ENCODE results near the gene DOHH.

Gene DOHH

GRCh38 chr19:3482507-3483225 is 17.8 kb downstream of the DOHH start:
- H3K36me3 ChIP-seq (ENCODE audit: control insufficient read depth, insufficient read depth, low read length), result no peaks in the 10 kb centered on the region
- 92% methylated on average over 37 to 44 of the region's 49 CpGs for WGBS, 2 experiments (ENCODE audit: insufficient coverage in 2 of 2)
- H3K9me3 ChIP-seq (ENCODE audit: control insufficient read depth, low read length), result no peaks in the 10 kb centered on the region
- H3K4me3 ChIP-seq (ENCODE audit: extremely low read depth, insufficient read depth, low read length, poor library complexity, severe bottlenecking), result no peak overlapping the region
- H3K27ac ChIP-seq (ENCODE audit: low read depth, low read length, severe bottlenecking), result no peak overlapping the region
- H3K4me1 ChIP-seq (ENCODE audit: control insufficient read depth, insufficient read depth, low read length, poor library complexity, severe bottlenecking), result no peaks in the 10 kb centered on the region

GRCh38 chr19:3481241-3482090 is 19.0 kb downstream of the DOHH start:
- Histone ChIP-seq H3K9me3 (ENCODE audit: control insufficient read depth, low read length) (no peaks in the 10 kb centered on the region), H3K4me3 (ENCODE audit: extremely low read depth, insufficient read depth, low read length, poor library complexity, severe bottlenecking) (no peak overlapping the region), H3K4me1 (ENCODE audit: control insufficient read depth, insufficient read depth, low read length, poor library complexity, severe bottlenecking) (no peaks in the 10 kb centered on the region), H3K27ac (ENCODE audit: low read depth, low read length, severe bottlenecking) (no peak overlapping the region), H3K36me3 (ENCODE audit: control insufficient read depth, insufficient read depth, low read length) (no peaks in the 10 kb centered on the region)
- 64 to 68% methylated on average over 36 to 38 of the region's 38 CpGs for WGBS, 2 experiments (ENCODE audit: insufficient coverage in 2 of 2)

- WGBS, 2 experiments (ENCODE audit: insufficient coverage in 2 of 2), result 77 to 81% methylated on average over 22 to 24 of the region's 27 CpGs
- no peaks in the 10 kb centered on the region for H3K36me3 ChIP-seq (ENCODE audit: control insufficient read depth, insufficient read depth, low read length)
- no peak within 1 kb of the TSS for H3K4me3 ChIP-seq (ENCODE audit: extremely low read depth, insufficient read depth, low read length, poor library complexity, severe bottlenecking)
- H3K27ac ChIP-seq (ENCODE audit: low read depth, low read length, severe bottlenecking), result no peak within 1 kb of the TSS
- no peaks in the 10 kb centered on the region for H3K4me1 ChIP-seq (ENCODE audit: control insufficient read depth, insufficient read depth, low read length, poor library complexity, severe bottlenecking)
- no peaks in the 10 kb centered on the region for H3K9me3 ChIP-seq (ENCODE audit: control insufficient read depth, low read length)
Observed at GRCh38 chr19:3480383-3481091, 19.9 kb downstream of the DOHH start, which contains the start of gene SMIM24. SMIM24 (minus strand) TSS chr19:3480525; CDS start chr19:3480463, 62 bp downstream.

GRCh38 chr19:3479834-3480215 is 20.6 kb downstream of the DOHH start:
- Histone ChIP-seq H3K27ac (ENCODE audit: low read depth, low read length, severe bottlenecking) (no peak overlapping the region), H3K4me1 (ENCODE audit: control insufficient read depth, insufficient read depth, low read length, poor library complexity, severe bottlenecking) (no peaks in the 10 kb centered on the region), H3K36me3 (ENCODE audit: control insufficient read depth, insufficient read depth, low read length) (no peaks in the 10 kb centered on the region), H3K4me3 (ENCODE audit: extremely low read depth, insufficient read depth, low read length, poor library complexity, severe bottlenecking) (no peak overlapping the region), H3K9me3 (ENCODE audit: control insufficient read depth, low read length) (no peaks in the 10 kb centered on the region)
- WGBS, 2 experiments (ENCODE audit: insufficient coverage in 2 of 2), result 85 to 86% methylated on average over 7 of the region's 9 CpGs

- WGBS, 2 experiments (ENCODE audit: insufficient coverage in 2 of 2), result 69 to 73% methylated on average over 7 of the region's 7 CpGs
- Histone ChIP-seq H3K4me3 (ENCODE audit: extremely low read depth, insufficient read depth, low read length, poor library complexity, severe bottlenecking) (no peak overlapping the region), H3K9me3 (ENCODE audit: control insufficient read depth, low read length) (no peaks in the 10 kb centered on the region), H3K4me1 (ENCODE audit: control insufficient read depth, insufficient read depth, low read length, poor library complexity, severe bottlenecking) (no peaks in the 10 kb centered on the region), H3K36me3 (ENCODE audit: control insufficient read depth, insufficient read depth, low read length) (no peaks in the 10 kb centered on the region), H3K27ac (ENCODE audit: low read depth, low read length, severe bottlenecking) (no peak overlapping the region)
Observed at GRCh38 chr19:3479177-3479833, 21.2 kb downstream of the DOHH start.

GRCh38 chr19:3478409-3479176 is 21.9 kb downstream of the DOHH start:
- no peaks in the 10 kb centered on the region for H3K36me3 ChIP-seq (ENCODE audit: control insufficient read depth, insufficient read depth, low read length)
- 53 to 61% methylated on average over 11 to 12 of the region's 27 CpGs for WGBS, 2 experiments (ENCODE audit: insufficient coverage in 2 of 2)
- H3K4me1 ChIP-seq (ENCODE audit: control insufficient read depth, insufficient read depth, low read length, poor library complexity, severe bottlenecking), result no peaks in the 10 kb centered on the region
- no peaks in the 10 kb centered on the region for H3K9me3 ChIP-seq (ENCODE audit: control insufficient read depth, low read length)
- no peak overlapping the region for H3K4me3 ChIP-seq (ENCODE audit: extremely low read depth, insufficient read depth, low read length, poor library complexity, severe bottlenecking)
- no peak overlapping the region for H3K27ac ChIP-seq (ENCODE audit: low read depth, low read length, severe bottlenecking)

GRCh38 chr19:3477951-3478350 is 22.5 kb downstream of the DOHH start:
- Histone ChIP-seq H3K36me3 (ENCODE audit: control insufficient read depth, insufficient read depth, low read length) (no peaks in the 10 kb centered on the region), H3K9me3 (ENCODE audit: control insufficient read depth, low read length) (no peaks in the 10 kb centered on the region), H3K4me3 (ENCODE audit: extremely low read depth, insufficient read depth, low read length, poor library complexity, severe bottlenecking) (no peak overlapping the region), H3K4me1 (ENCODE audit: control insufficient read depth, insufficient read depth, low read length, poor library complexity, severe bottlenecking) (no peaks in the 10 kb centered on the region), H3K27ac (ENCODE audit: low read depth, low read length, severe bottlenecking) (no peak overlapping the region)
- 94 to 100% methylated on average over 1 to 2 of the region's 2 CpGs for WGBS, 2 experiments (ENCODE audit: insufficient coverage in 2 of 2)

GRCh38 chr19:3477506-3477905 is 23.0 kb downstream of the DOHH start:
- H3K27ac ChIP-seq (ENCODE audit: low read depth, low read length, severe bottlenecking), result no peak overlapping the region
- no peaks in the 10 kb centered on the region for H3K36me3 ChIP-seq (ENCODE audit: control insufficient read depth, insufficient read depth, low read length)
- no peak overlapping the region for H3K4me3 ChIP-seq (ENCODE audit: extremely low read depth, insufficient read depth, low read length, poor library complexity, severe bottlenecking)
- no peaks in the 10 kb centered on the region for H3K9me3 ChIP-seq (ENCODE audit: control insufficient read depth, low read length)
- no peaks in the 10 kb centered on the region for H3K4me1 ChIP-seq (ENCODE audit: control insufficient read depth, insufficient read depth, low read length, poor library complexity, severe bottlenecking)

GRCh38 chr19:3476830-3477229 is 23.6 kb downstream of the DOHH start:
- Histone ChIP-seq H3K4me3 (ENCODE audit: extremely low read depth, insufficient read depth, low read length, poor library complexity, severe bottlenecking) (no peak overlapping the region), H3K9me3 (ENCODE audit: control insufficient read depth, low read length) (no peaks in the 10 kb centered on the region), H3K27ac (ENCODE audit: low read depth, low read length, severe bottlenecking) (no peak overlapping the region), H3K36me3 (ENCODE audit: control insufficient read depth, insufficient read depth, low read length) (no peaks in the 10 kb centered on the region), H3K4me1 (ENCODE audit: control insufficient read depth, insufficient read depth, low read length, poor library complexity, severe bottlenecking) (no peaks in the 10 kb centered on the region)
- 70% methylated on average over 2 of the region's 2 CpGs; no CpG with 5 or more reads in 1 of the 2 experiments for WGBS, 2 experiments (ENCODE audit: insufficient coverage in 2 of 2)

- Histone ChIP-seq H3K4me1 (ENCODE audit: control insufficient read depth, insufficient read depth, low read length, poor library complexity, severe bottlenecking) (no peaks in the 10 kb centered on the region), H3K27ac (ENCODE audit: low read depth, low read length, severe bottlenecking) (no peak overlapping the region), H3K9me3 (ENCODE audit: control insufficient read depth, low read length) (no peaks in the 10 kb centered on the region), H3K36me3 (ENCODE audit: control insufficient read depth, insufficient read depth, low read length) (no peaks in the 10 kb centered on the region), H3K4me3 (ENCODE audit: extremely low read depth, insufficient read depth, low read length, poor library complexity, severe bottlenecking) (no peak overlapping the region)
- 80 to 81% methylated on average over 4 of the region's 4 CpGs for WGBS, 2 experiments (ENCODE audit: insufficient coverage in 2 of 2)
Observed at GRCh38 chr19:3475449-3475848, 25.0 kb downstream of the DOHH start.

Data from mesodermal cell (in vitro differentiated cells).